ENCODE results near the gene CDKL2. TPM values are rescaled to one million over a fixed set of nuclear protein-coding genes. Genes with fewer than 3 reads are reported as not detected.
A peak's percentile ranks its signal among the peaks of the same experiment; 100 is the strongest.

The CDKL2 gene
- total and polyA plus RNA-seq, 4 experiments from 2014 or later, result 0.32 to 0.39 (median 0.36) TPM

DNA sequence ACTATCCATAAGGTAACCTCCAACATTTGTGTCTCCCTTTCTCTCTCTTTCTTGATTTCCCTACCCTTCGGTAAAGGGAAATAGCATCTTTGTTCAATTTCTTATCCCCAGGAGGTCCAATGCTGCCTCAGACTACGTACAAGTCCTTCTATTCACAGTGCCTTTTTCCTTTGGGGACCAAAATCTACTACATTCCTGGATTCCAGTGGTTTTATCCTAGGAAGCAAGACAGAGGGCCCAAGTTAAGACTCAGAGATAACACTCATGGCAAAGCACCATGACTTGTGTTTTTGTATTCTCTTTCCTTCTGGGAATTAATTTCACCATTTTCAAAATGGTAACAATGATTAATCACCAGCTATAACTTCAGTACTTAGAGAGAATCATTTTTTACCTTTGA, 32.3 kb upstream of the CDKL2 start:
- intact Hi-C loops (cut with micrococcal nuclease), result no loop called here
- H3K4me1 ChIP-seq (ENCODE audit: insufficient read depth, low read length), result peaks cover 62% of the 10 kb centered on the region
- Mint-ChIP-seq H3K4me1 (peaks cover 41 to 70% (median 54%) of the 10 kb centered on the region in 4 donors), H3K36me3 (peaks cover 24 to 60% of the 10 kb centered on the region in 2 donors), H3K27me3 (no peaks in the 10 kb centered on the region), H3K4me3 (peak overlapping the region in 1 of 8 donors; percentile 5), H3K27ac (peak overlapping the region in 2 of 7 donors; percentile 16 to 29), H3K9me3 (no peaks in the 10 kb centered on the region)
- no peak overlapping the region for H3K27ac ChIP-seq (ENCODE audit: low read depth, low read length)
- peaks cover 21% of the 10 kb centered on the region for H3K36me3 ChIP-seq (ENCODE audit: insufficient read depth, low read length)
- H3K4me3 ChIP-seq (ENCODE audit: low read length in 2 of 2), result no peak overlapping the region
- no peaks in the 10 kb centered on the region for H3K9me3 ChIP-seq (ENCODE audit: control insufficient read depth in 1 of 2, low read length in 2 of 2)
- CTCF ChIA-PET (ENCODE audit: partially characterized antibody), result no interaction called here
- H3K27me3 ChIP-seq (ENCODE audit: insufficient read depth, low read length), result no peaks in the 10 kb centered on the region
- POLR2A ChIA-PET (ENCODE audit: partially characterized antibody), result no interaction called here
- no peak for DNase-seq

DNA sequence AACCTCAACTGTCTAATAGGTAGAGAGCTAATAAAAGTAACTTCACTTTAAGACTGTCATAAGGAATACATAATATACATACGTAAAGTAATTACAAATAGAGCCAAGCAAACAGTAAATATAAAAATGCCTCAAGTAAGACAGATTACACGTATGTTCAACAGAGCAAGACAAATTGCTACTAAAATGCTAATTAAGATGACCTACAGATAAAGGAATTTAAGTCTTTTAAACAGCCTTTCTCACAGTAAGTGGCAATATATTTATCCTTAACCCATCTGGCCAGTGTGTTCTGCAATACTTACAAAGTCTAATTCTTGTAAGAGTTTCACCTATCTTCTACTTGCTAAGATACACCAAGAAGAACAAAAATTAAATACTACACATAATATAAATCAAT, 30.2 kb upstream of the CDKL2 start:
- peak overlapping the region in 3 of 7 donors; percentile 8 to 73 (median 24) for H3K27ac Mint-ChIP-seq
- Histone ChIP-seq H3K9me3 (ENCODE audit: control insufficient read depth in 1 of 2, low read length in 2 of 2) (no peaks in the 10 kb centered on the region), H3K4me3 (ENCODE audit: low read length in 2 of 2) (no peak overlapping the region), H3K36me3 (ENCODE audit: insufficient read depth, low read length) (peaks cover 27% of the 10 kb centered on the region), H3K27ac (ENCODE audit: low read depth, low read length) (no peak overlapping the region), H3K4me1 (ENCODE audit: insufficient read depth, low read length) (peaks cover 62% of the 10 kb centered on the region), H3K27me3 (ENCODE audit: insufficient read depth, low read length) (no peaks in the 10 kb centered on the region)
- no peak for DNase-seq
- no peaks in the 10 kb centered on the region for H3K27me3 Mint-ChIP-seq
- H3K9me3 Mint-ChIP-seq, result no peaks in the 10 kb centered on the region
- H3K36me3 Mint-ChIP-seq, result peaks cover 35 to 70% of the 10 kb centered on the region in 2 donors
- intact Hi-C loops (cut with micrococcal nuclease), result no loop called here
- ChIA-PET CTCF (ENCODE audit: partially characterized antibody) (interaction anchor here (0.7 to 5.3 kb wide), 3 partner anchors 8 to 187 kb away, joined by 3 to 21 read pairs (median 3); partner anchors contain the start of gene USO1), POLR2A (ENCODE audit: partially characterized antibody) (interaction anchor here (4.2 to 5.3 kb wide), 2 partner anchors 11 to 64 kb away, joined by 19 to 38 read pairs; partner anchors contain the start of genes G3BP2 and USO1)
- peaks cover 36 to 67% (median 53%) of the 10 kb centered on the region in 4 donors for H3K4me1 Mint-ChIP-seq
- H3K4me3 Mint-ChIP-seq, result no peak overlapping the region

DNA sequence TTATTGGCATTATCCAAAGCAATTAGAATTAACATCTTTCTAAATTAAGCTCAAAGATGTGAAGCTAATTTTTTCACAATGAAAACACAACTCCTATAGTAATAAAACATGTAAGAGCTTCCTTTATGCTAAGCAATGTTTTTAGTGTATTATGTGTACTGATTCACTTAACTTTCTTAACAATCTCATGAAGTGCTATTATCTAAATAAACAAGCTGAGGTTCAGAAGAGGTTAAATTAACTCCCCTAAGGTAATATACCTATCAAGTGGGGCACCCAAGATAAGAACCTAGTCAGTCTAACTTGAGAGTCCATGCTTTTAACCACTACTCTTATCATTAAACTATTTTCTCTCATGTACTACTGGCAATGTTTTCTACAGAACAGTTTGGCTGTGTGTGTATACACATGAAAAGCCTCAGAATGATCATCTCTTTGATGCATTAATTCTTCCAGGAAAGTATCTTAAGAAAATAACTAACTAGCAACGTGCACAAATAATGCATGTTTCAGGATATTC, 29.2 kb upstream of the CDKL2 start:
- intact Hi-C loops (cut with micrococcal nuclease), result no loop called here
- no peak for DNase-seq
- Mint-ChIP-seq H3K27me3 (no peaks in the 10 kb centered on the region), H3K36me3 (peaks cover 41 to 72% of the 10 kb centered on the region in 2 donors), H3K9me3 (no peaks in the 10 kb centered on the region), H3K27ac (peak overlapping the region in 1 of 7 donors; percentile 9), H3K4me3 (no peak overlapping the region), H3K4me1 (peaks cover 37 to 67% (median 54%) of the 10 kb centered on the region in 4 donors)
- ChIA-PET POLR2A (ENCODE audit: partially characterized antibody) (interaction anchor here (4.2 to 5.3 kb wide), 2 partner anchors 12 to 65 kb away, joined by 19 to 38 read pairs; partner anchors contain the start of genes G3BP2 and USO1), CTCF (ENCODE audit: partially characterized antibody) (interaction anchor here (0.7 to 5.3 kb wide), 3 partner anchors 9 to 188 kb away, joined by 3 to 21 read pairs (median 3); partner anchors contain the start of gene USO1)
- H3K4me1 ChIP-seq (ENCODE audit: insufficient read depth, low read length), result peaks cover 62% of the 10 kb centered on the region
- H3K9me3 ChIP-seq (ENCODE audit: control insufficient read depth in 1 of 2, low read length in 2 of 2), result no peaks in the 10 kb centered on the region
- peaks cover 36% of the 10 kb centered on the region for H3K36me3 ChIP-seq (ENCODE audit: insufficient read depth, low read length)
- no peak overlapping the region for H3K4me3 ChIP-seq (ENCODE audit: low read length in 2 of 2)
- no peaks in the 10 kb centered on the region for H3K27me3 ChIP-seq (ENCODE audit: insufficient read depth, low read length)
- no peak overlapping the region for H3K27ac ChIP-seq (ENCODE audit: low read depth, low read length)

DNA sequence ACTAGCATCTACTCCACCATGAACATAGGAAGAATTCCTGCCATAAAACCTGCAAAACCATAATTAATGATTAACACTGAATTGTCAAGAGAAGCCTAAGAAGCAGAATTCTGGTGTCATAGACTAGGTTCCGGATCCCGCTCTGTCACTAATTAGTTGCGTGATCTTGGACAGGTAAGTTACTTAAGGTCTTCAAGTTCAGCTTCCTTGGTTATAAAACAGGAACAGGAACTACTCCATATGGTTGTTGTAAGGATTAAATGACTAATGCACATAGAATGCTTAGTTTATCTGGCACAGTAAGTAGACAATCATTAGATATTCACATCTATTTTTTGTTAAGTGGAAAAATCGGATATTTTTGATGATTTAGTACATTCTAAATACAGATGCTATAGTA, 28.5 kb upstream of the CDKL2 start:
- ChIA-PET CTCF (ENCODE audit: partially characterized antibody) (interaction anchor here (1.4 to 5.3 kb wide), 2 partner anchors 11 to 65 kb away, joined by 3 to 21 read pairs; partner anchors contain the start of gene USO1), POLR2A (ENCODE audit: partially characterized antibody) (interaction anchor here (4.2 to 5.3 kb wide), 2 partner anchors 13 to 65 kb away, joined by 19 to 38 read pairs; partner anchors contain the start of genes G3BP2 and USO1)
- H3K9me3 ChIP-seq (ENCODE audit: control insufficient read depth in 1 of 2, low read length in 2 of 2), result no peaks in the 10 kb centered on the region
- Mint-ChIP-seq H3K27ac (peak overlapping the region in 1 of 7 donors; percentile 78), H3K4me1 (peaks cover 42 to 74% (median 55%) of the 10 kb centered on the region in 4 donors), H3K36me3 (peaks cover 47 to 78% of the 10 kb centered on the region in 2 donors), H3K4me3 (no peak overlapping the region), H3K9me3 (no peaks in the 10 kb centered on the region), H3K27me3 (no peaks in the 10 kb centered on the region)
- H3K4me1 ChIP-seq (ENCODE audit: insufficient read depth, low read length), result peaks cover 63% of the 10 kb centered on the region
- H3K27ac ChIP-seq (ENCODE audit: low read depth, low read length), result no peak overlapping the region
- no peaks in the 10 kb centered on the region for H3K27me3 ChIP-seq (ENCODE audit: insufficient read depth, low read length)
- DNase-seq, result no peak
- H3K4me3 ChIP-seq (ENCODE audit: low read length in 2 of 2), result no peak overlapping the region
- intact Hi-C loops (cut with micrococcal nuclease), result no loop called here
- H3K36me3 ChIP-seq (ENCODE audit: insufficient read depth, low read length), result peaks cover 42% of the 10 kb centered on the region

DNA sequence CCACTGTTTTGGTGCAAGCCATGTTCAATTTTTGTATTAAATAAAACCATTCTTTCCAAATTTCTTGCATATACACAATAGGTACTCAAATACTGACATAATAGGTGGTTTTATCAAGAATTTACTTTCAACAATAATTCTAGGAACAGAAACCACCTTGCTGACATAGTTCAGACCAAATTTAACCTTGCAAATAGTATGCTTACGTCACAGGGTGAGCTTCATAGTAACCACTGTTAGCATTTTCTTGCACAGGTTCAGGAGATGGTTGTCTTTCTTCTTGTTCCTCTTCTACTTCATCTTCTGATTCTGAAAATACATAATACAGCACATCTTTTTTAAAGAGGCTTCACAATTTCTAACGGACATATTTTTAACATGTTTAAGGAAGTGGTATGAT, 25.2 kb upstream of the CDKL2 start:
- Mint-ChIP-seq H3K9me3 (peaks cover 0 to 2% (median 0%) of the 10 kb centered on the region in 8 donors), H3K36me3 (peaks cover 46 to 81% of the 10 kb centered on the region in 2 donors), H3K4me3 (peak overlapping the region in 4 of 8 donors; percentile 12 to 53 (median 15)), H3K27ac (peak overlapping the region; percentile 41 to 95 (median 68)), H3K27me3 (no peaks in the 10 kb centered on the region), H3K4me1 (peaks cover 33 to 64% (median 43%) of the 10 kb centered on the region in 4 donors)
- Histone ChIP-seq H3K4me3 (ENCODE audit: low read length in 2 of 2) (no peak overlapping the region), H3K4me1 (ENCODE audit: insufficient read depth, low read length) (peaks cover 48% of the 10 kb centered on the region), H3K36me3 (ENCODE audit: insufficient read depth, low read length) (peaks cover 63% of the 10 kb centered on the region), H3K9me3 (ENCODE audit: control insufficient read depth in 1 of 2, low read length in 2 of 2) (no peaks in the 10 kb centered on the region), H3K27ac (ENCODE audit: low read depth, low read length) (peak overlapping the region; percentile 45), H3K27me3 (ENCODE audit: insufficient read depth, low read length) (no peaks in the 10 kb centered on the region)
- DNase-seq, result peak; percentile 33 to 72 (median 55)
- POLR2A ChIA-PET (ENCODE audit: partially characterized antibody), result interaction anchor here (0.8 to 2.8 kb wide), 3 partner anchors 14 to 68 kb away, joined by 3 to 12 read pairs (median 12); partner anchors contain the start of gene USO1
- intact Hi-C loops (cut with micrococcal nuclease), result loop anchor here (2.0 kb wide), 2 partner anchors 17 to 25 kb away; partner anchors contain the start of genes CDKL2 and G3BP2
- CTCF ChIA-PET (ENCODE audit: partially characterized antibody), result interaction anchor here (0.6 to 5.3 kb wide), 5 partner anchors 15 to 68 kb away, joined by 4 to 22 read pairs (median 10); partner anchors contain the start of genes G3BP2 and USO1

DNA sequence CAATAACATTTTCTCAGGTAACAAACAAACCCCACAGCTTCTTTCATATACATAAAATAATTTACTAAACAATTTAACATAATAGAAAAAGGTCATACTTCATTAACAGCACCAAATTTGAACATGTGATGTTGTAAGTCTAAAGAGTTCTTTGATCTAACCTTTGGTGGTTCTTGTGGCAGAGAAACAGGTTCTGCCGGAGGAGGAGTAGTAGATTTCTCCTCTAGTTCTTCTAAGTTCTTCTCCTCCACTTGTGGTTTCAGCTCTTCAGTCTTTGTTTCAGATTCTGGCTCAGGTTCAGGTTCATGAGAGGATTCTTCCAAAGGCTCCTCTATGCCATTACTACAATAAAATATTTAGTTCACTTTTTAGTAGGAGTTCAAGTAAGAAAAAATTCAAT, 24.6 kb upstream of the CDKL2 start:
- Histone ChIP-seq H3K27ac (ENCODE audit: low read depth, low read length) (peak overlapping the region; percentile 45), H3K4me1 (ENCODE audit: insufficient read depth, low read length) (peaks cover 46% of the 10 kb centered on the region), H3K9me3 (ENCODE audit: control insufficient read depth in 1 of 2, low read length in 2 of 2) (no peaks in the 10 kb centered on the region), H3K4me3 (ENCODE audit: low read length in 2 of 2) (no peak overlapping the region), H3K27me3 (ENCODE audit: insufficient read depth, low read length) (no peaks in the 10 kb centered on the region), H3K36me3 (ENCODE audit: insufficient read depth, low read length) (peaks cover 60% of the 10 kb centered on the region)
- peaks cover 43 to 77% of the 10 kb centered on the region in 2 donors for H3K36me3 Mint-ChIP-seq
- H3K4me3 Mint-ChIP-seq, result peak overlapping the region in 5 of 8 donors; percentile 5 to 55 (median 30)
- H3K4me1 Mint-ChIP-seq, result peaks cover 31 to 59% (median 39%) of the 10 kb centered on the region in 4 donors
- H3K27ac Mint-ChIP-seq, result peak overlapping the region; percentile 61 to 95 (median 85)
- no peaks in the 10 kb centered on the region for H3K27me3 Mint-ChIP-seq
- DNase-seq, result peak in 4 of 5 donors; percentile 22 to 46 (median 34)
- intact Hi-C loops (cut with micrococcal nuclease), result loop anchor here (1.0 to 2.0 kb wide), 3 partner anchors 18 to 69 kb away; partner anchors contain the start of genes CDKL2, G3BP2 and USO1
- POLR2A ChIA-PET (ENCODE audit: partially characterized antibody), result interaction anchor here (0.6 to 2.8 kb wide), 3 partner anchors 13 to 69 kb away, joined by 3 to 12 read pairs (median 12); partner anchors contain the start of gene USO1
- peaks cover 0 to 2% (median 0%) of the 10 kb centered on the region in 8 donors for H3K9me3 Mint-ChIP-seq
- CTCF ChIA-PET (ENCODE audit: partially characterized antibody), result interaction anchor here (0.6 to 3.5 kb wide), 7 partner anchors 12 to 69 kb away, joined by 4 to 22 read pairs (median 5); partner anchors contain the start of genes G3BP2 and USO1

Measured in CD4-positive, alpha-beta memory T cell (primary cell).